ENCODE measurements around the gene GAGE10. TPM values are rescaled to one million over a fixed set of nuclear protein-coding genes. Genes with fewer than 3 reads are reported as not detected.
A peak's percentile ranks its signal among the peaks of the same experiment; 100 is the strongest.
"Not testable (repeated sequence)": the region's sequence is repeated elsewhere in the genome, so short reads cannot be mapped to it uniquely, and the experiment has no call there.

GAGE10 gene
- total RNA-seq, 1 experiment from 2014 or later, result not detected

- in situ Hi-C loops (cut with HindIII; ENCODE audit: low sequenced_read_pairs), result no loop called here
- DNase-seq (ENCODE audit: low spot score), result no peak
Observed at GRCh38 chrX:49273181-49273727, 30.2 kb upstream of the GAGE10 start.

DNA sequence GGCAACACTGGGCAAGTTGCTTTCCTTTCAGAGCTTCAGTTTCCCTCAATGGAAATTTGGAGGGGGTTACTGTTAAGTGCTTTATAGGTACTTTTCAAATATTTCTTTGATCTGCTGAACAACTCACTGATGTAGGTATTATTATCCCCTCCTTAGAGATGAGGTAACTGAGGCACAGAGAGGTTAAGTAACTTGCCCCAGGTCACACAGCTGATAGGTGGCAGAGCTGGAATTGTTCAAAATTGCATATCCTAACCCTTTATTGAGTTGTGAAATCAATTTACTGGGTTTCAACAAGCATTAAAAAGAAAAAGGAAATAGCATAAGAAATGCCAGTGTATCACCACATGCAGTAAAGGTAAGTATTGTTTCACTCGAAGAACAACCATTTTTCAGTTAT, 27.2 kb upstream of the GAGE10 start:
- in situ Hi-C loops (cut with HindIII; ENCODE audit: low sequenced_read_pairs), result no loop called here
- no peak for DNase-seq (ENCODE audit: low spot score)

GRCh38 chrX:49276671-49277534, 26.5 kb upstream of the GAGE10 start:
- DNase-seq (ENCODE audit: low spot score), result peak; percentile 73
- in situ Hi-C loops (cut with HindIII; ENCODE audit: low sequenced_read_pairs), result no loop called here

DNA sequence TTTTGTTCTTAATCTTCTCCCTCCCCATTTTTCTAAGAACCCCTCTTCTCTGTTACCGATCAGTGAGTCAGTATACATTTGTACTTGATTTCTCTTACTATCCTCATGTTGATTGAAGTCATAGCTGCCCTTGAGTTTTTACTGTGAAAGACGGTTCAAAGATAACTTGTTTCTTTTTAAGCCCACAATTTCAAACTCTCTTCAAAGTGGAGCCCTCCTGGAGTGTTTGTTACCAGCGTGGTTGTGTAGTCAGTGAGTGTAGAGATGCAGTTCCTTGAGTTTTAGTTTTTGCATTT, 26.0 kb upstream of the GAGE10 start:
- in situ Hi-C loops (cut with HindIII; ENCODE audit: low sequenced_read_pairs), result no loop called here
- DNase-seq (ENCODE audit: low spot score), result no peak

- in situ Hi-C loops (cut with HindIII; ENCODE audit: low sequenced_read_pairs), result no loop called here
- peak; percentile 52 for DNase-seq (ENCODE audit: low spot score)
Observed at GRCh38 chrX:49278081-49278480, 25.4 kb upstream of the GAGE10 start.

GRCh38 chrX:49282647-49283011, 20.8 kb upstream of the GAGE10 start:
- in situ Hi-C loops (cut with HindIII; ENCODE audit: low sequenced_read_pairs), result no loop called here
- DNase-seq (ENCODE audit: low spot score), result peak; percentile 76

DNA sequence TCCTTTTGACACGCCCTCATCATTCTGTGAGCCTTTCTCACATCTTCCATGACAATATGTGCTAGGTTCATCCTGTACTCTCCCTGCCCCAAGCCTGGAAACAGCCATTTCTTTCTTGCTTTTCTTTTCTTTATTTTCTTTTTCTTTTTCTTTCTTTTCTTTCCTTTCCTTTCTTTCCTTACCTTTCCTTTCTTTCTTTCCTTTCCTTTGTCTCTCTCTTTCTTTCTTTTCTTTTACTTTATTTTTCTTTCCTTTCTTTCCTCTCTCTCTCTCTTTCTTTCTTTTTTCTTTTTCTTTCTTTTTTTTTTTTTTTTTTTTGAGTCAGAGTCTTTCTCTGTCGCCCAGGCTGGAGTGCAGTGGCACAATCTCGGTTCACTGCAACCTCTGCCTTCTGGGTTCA, 19.2 kb upstream of the GAGE10 start:
- in situ Hi-C loops (cut with HindIII; ENCODE audit: low sequenced_read_pairs), result no loop called here
- no peak for DNase-seq (ENCODE audit: low spot score)

- DNase-seq (ENCODE audit: low spot score), result no peak
- in situ Hi-C loops (cut with HindIII; ENCODE audit: low sequenced_read_pairs), result no loop called here
Observed at GRCh38 chrX:49286136-49286535, 17.3 kb upstream of the GAGE10 start.

DNA sequence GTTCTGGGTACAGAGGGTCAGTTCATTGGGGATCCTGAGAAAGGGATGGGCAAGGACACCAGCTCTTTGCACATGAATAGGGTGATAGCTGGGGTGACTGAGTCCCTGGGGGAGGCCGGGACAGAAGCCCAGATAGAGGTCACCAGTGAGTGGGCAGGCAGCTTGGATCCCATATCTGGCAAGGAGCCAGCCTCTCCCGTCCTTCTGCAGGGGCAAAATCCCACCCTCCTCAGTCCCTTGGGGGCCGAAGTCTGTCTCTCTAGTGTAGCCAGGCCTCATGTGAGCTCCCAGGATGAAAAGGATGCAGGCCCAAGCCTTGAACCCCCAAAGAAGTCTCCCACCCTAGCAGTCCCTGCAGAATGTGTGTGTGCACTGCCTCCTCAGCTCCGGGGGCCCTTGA, 16.9 kb upstream of the GAGE10 start:
- in situ Hi-C loops (cut with HindIII; ENCODE audit: low sequenced_read_pairs), result no loop called here
- no peak for DNase-seq (ENCODE audit: low spot score)

GRCh38 chrX:49287665-49288064, 15.8 kb upstream of the GAGE10 start:
- in situ Hi-C loops (cut with HindIII; ENCODE audit: low sequenced_read_pairs), result no loop called here
- DNase-seq (ENCODE audit: low spot score), result no peak

DNA sequence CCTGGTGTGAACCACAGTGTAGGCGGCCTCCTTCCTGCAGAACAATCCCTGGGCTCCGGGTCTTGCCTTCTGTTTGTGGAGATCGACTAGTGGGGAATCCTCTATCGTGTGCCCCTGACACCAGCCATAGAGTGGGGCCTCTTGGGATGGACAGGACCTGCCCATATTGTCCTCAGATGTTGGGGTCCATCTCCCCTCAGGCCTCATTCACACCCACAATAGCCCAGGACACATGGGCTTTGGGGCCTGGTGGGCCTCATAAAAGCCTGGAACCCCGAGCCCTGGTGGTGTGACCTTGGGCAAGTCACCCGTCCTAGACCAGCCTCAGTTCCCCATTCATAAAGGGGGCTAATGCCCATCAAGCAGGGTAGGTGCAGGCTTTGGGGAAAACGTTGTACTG, 13.2 kb upstream of the GAGE10 start:
- in situ Hi-C loops (cut with HindIII; ENCODE audit: low sequenced_read_pairs), result no loop called here
- no peak for DNase-seq (ENCODE audit: low spot score)

- in situ Hi-C loops (cut with HindIII; ENCODE audit: low sequenced_read_pairs), result no loop called here
- DNase-seq (ENCODE audit: low spot score), result peak; percentile 48
Observed at GRCh38 chrX:49291615-49292337, 11.7 kb upstream of the GAGE10 start.

- no peak for DNase-seq (ENCODE audit: low spot score)
- in situ Hi-C loops (cut with HindIII; ENCODE audit: low sequenced_read_pairs), result no loop called here
Observed at GRCh38 chrX:49292400-49293362, 10.8 kb upstream of the GAGE10 start.

DNA sequence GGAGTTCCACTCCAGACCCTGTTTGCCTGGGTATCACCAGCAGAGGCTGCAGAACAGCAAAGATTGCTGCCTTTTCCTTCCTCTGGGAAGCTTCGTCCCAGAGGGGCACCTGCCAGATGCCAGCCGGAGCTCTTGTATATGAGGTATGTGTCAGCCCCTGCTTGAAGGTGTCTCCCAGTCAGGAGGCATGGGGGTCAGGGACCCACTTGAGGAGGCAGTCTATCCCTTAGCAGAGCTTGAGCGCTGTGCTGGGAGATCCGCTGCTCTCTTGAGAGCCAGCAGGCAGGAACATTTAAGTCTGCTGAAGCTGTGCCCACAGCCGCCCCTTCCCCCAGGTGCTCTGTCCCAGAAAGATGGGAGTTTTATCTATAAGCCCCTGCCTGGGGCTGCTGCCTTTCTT, 4.2 kb upstream of the GAGE10 start:
- DNase-seq (ENCODE audit: low spot score); in situ Hi-C loops (cut with HindIII; ENCODE audit: low sequenced_read_pairs): not testable (repeated sequence)

- in situ Hi-C loops (cut with HindIII; ENCODE audit: low sequenced_read_pairs), result no loop called here
- no peak for DNase-seq (ENCODE audit: low spot score)
Observed at GRCh38 chrX:49300703-49301102, 2.7 kb upstream of the GAGE10 start.

DNA sequence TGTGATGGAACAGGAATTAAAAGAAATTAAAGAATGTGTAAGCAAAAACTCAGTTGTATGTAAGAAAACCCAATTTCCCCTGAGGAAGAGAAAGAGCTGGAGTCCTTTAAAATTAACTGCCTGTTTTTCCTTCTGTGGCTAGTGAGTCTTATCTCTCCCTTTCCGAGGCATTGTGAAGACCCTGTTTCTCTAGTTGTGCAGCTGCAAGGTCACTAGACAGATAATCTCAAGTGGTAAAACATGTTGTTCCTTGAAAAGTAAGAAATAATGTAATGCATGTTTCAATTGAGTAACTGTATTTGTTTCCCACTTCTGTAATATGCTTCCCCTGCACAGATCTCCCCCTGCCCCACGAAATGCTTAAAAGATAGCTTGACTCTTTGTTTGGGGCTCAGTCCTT, 4.3 kb downstream of the GAGE10 start:
- in situ Hi-C loops (cut with HindIII; ENCODE audit: low sequenced_read_pairs); DNase-seq (ENCODE audit: low spot score): not testable (repeated sequence)

DNA sequence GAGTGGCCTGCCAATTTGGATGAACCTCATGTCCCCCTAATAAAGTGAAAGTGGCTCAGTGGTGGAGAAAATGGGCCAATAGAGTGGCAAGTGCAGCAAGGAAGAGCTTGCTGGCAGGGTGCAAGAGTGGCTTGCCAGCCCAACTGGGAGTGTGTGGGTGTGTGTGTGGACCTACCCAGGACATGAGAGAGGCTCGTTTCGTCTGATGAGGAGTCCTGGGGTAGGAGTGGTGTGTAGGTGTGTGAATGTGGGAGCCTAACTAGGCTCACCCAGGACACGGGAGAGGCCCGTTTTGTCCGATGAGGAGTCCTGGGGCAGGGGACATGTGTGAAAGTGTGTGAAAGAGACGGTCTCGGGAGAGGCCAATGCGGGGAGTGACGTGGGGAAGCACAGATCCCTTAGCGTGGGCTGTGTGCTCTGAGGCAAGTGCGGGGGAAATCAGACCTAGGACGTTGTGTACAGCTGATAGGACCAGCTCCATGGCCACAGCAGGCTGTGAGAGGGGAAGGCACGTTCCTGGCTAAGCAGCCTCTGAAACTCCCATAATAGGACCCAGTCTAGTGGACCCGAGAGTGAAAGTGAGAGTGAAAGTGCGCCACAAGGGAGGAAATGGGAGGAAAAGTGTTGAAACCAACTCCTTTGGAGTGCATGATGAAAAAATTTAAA, 5.3 kb downstream of the GAGE10 start:
- in situ Hi-C loops (cut with HindIII; ENCODE audit: low sequenced_read_pairs), result no loop called here
- no peak for DNase-seq (ENCODE audit: low spot score)

GRCh38 chrX:49309401-49309981, 6.0 kb downstream of the GAGE10 start:
- DNase-seq (ENCODE audit: low spot score), result no peak
- in situ Hi-C loops (cut with HindIII; ENCODE audit: low sequenced_read_pairs), result no loop called here

- no peak for DNase-seq (ENCODE audit: low spot score)
- in situ Hi-C loops (cut with HindIII; ENCODE audit: low sequenced_read_pairs), result no loop called here
Observed at GRCh38 chrX:49310371-49310770, 6.9 kb downstream of the GAGE10 start.
